Activated CD4-positive, alpha-beta T cell treated with anti-CD3 and anti-CD28 coated beads, Interleukin-2, Interleukin-4, amounts not matched to agents 100 ng/mL and 50 ng/mL, durations not matched to agents 16 hours and 8 hours (primary cell): ENCODE data around the gene ETF1.

ENCODE experiments used
- DNase-seq: peaks from one replicate; pipeline ENCODE4 v3.0.0-alpha.2; 2020; ENCODE audit warnings: low spot score

Gene ETF1

DNA sequence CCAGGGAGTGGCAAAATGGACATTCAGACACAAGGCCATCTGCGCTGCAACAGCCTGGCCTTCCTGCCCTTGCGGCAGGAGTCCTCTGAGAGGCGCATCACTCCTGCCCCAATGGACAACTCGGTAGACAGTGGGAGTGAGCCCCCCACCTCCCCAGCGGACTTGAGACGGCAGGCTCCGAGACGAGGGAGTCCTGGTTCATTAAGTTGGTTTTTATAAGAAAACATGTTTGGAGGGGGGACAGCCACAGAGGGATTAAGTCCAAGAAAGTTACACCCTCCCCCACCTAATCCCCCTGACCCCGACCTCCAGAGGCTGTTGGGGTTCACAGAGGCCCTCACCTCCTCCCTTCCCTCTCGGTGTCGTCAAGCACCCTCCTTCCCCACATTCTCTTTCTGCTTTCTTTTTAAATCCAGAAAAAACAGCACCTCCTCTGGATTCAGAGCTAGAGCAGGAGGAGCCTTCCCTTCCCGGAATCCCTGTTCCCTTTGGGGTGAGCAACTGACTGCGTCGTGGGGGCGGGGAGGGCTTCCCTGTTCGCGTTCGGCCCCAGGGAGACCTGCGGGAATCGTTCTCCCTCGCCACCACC is 79.5 kb downstream of the ETF1 start:
- DNase-seq, result no peak

GRCh38 chr5:138461343-138462125 is 81.5 kb downstream of the ETF1 start:
- no peak for DNase-seq

DNA sequence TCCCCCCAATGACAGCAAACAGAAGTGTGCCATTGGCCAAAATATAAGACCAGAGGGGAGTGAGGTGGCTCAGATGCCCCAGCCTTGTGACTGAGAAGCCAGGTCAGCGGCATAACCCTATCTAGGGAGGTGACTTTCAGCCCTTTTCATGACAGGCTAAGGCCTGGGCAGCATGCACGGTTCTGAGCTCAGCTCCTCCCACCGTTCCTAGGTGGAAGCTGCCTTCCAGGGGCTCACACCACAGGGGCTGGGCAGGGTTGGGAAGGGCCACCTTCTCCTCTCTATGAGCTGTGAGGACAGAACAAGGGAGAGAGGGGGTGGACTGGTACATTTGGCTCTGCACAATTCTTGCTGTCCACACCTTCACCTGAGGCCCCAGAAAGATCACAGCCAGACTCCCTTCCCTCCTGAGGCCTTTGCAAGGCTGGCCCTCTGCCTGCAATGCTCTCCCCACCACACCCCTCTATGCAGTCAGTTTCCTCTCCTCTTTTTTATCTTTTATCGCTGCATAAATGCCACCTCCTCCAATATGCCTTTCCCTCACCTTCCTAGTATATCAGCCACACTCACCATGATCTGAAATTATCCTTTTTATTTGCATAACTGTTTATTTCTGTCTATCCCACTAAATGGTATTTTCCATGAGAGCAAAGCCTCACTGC is 82.9 kb downstream of the ETF1 start:
- DNase-seq, result no peak

GRCh38 chr5:138459311-138459933 is 83.6 kb downstream of the ETF1 start:
- peak; percentile 80 for DNase-seq

GRCh38 chr5:138458856-138459255 is 84.2 kb downstream of the ETF1 start:
- no peak for DNase-seq

DNA sequence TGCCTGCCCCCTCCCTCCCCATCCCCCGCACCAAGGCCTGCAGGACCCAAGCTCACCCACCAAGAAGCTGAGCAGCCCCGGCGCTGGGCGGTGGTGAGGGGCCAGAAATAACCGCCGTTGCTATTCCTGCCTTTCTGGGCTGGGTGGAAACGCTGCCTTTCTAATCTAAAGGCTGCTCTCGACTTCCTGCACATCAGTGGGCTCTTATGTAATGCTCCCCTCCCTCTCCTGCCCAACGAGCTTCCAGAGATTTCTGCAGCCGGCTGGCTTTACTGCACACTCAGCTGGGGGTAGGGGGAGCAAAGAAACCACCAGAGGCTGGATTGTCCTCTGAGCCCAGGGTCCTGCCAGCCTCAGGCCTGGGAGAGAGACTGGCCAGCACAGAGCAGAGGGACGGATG is 84.7 kb downstream of the ETF1 start:
- DNase-seq, result no peak

GRCh38 chr5:138457531-138458275 is 85.3 kb downstream of the ETF1 start:
- DNase-seq, result no peak
